SK-N-SH (cell line): Measurements from ENCODE around the gene RNF149. TPM values are rescaled to one million over a fixed set of nuclear protein-coding genes. Genes with fewer than 3 reads are reported as not detected.

ENCODE experiments used
- CTCF ChIA-PET: fragments of 300-600, 350-600 bp; formaldehyde crosslinking; extraction: SDS; loops from one replicate; lab custom pipeline; 2021; lab: Yijun Ruan, JAX
- POLR2A ChIA-PET: fragments of 350-600 bp; sonication (Branson Sonifier 250); formaldehyde crosslinking; extraction: SDS; loops from one replicate; lab custom pipeline; 2020; ENCODE audit warnings: antibody characterized with exemption, inconsistent platforms; lab: Yijun Ruan, JAX
- DNase-seq: peaks from one replicate; pipeline ENCODE4 v3.0.0; 2012
- H2AFZ ChIP-seq: fragments of 200-600 bp; sonication (generic); 2 replicates; pipeline ENCODE4 v1.8.1; 2016; ENCODE audit warnings: antibody characterized with exemption, mild to moderate bottlenecking, low read depth
- H3F3A ChIP-seq: fragments of 200-600 bp; sonication (generic); replicated peaks from 2 replicates; pipeline ENCODE3; 2016; ENCODE audit warnings: antibody characterized with exemption, mild to moderate bottlenecking; ENCODE audit not compliant: insufficient read depth
- H3K27ac ChIP-seq, 2 experiments: fragments of 200-500 bp in 1 of 2; fragments of 200-600 bp in 1 of 2; sonication (Bioruptor generic) in 1 of 2; sonication (generic), shearing (Covaris generic) in 1 of 2; 2 replicates each; pipeline versions ENCODE4 v1.5.1 to v1.6.1; 2014 to 2016; ENCODE audit warnings: low read depth in 2 of 2, inconsistent platforms in 1 of 2, low read length in 1 of 2, mild to moderate bottlenecking in 1 of 2, mixed read lengths in 1 of 2
- H3K27me3 ChIP-seq: fragments of 200-600 bp; sonication (generic), shearing (Covaris generic); 2 replicates; pipeline ENCODE4 v1.6.1; 2016; ENCODE audit warnings: mixed run types; ENCODE audit not compliant: insufficient read depth
- H3K36me3 ChIP-seq, 2 experiments: fragments of 200-500 bp in 1 of 2; fragments of 200-600 bp in 1 of 2; sonication (Bioruptor generic) in 1 of 2; sonication (generic) in 1 of 2; replicated peaks in 1 of 2; 2 replicates each; pipeline versions ENCODE3 to v1.5.1; 2014 to 2016; ENCODE audit warnings: low read length in 1 of 2, mild to moderate bottlenecking in 1 of 2; ENCODE audit not compliant: insufficient read depth in 2 of 2, control insufficient read depth in 1 of 2
- H3K4me1 ChIP-seq, 2 experiments: fragments of 200-500 bp in 1 of 2; fragments of 200-600 bp in 1 of 2; sonication (Bioruptor generic) in 1 of 2; sonication (generic), shearing (Covaris generic) in 1 of 2; 2 replicates each; pipeline versions ENCODE4 v1.5.1 to v1.6.1; 2014 to 2016; ENCODE audit warnings: low read depth in 1 of 2, low read length in 1 of 2, mixed run types in 1 of 2; ENCODE audit not compliant: insufficient read depth in 2 of 2, control insufficient read depth in 1 of 2
- H3K4me2 ChIP-seq: fragments of 200-600 bp; sonication (generic), shearing (Covaris generic); 2 replicates; pipeline ENCODE4 v1.6.1; 2017; ENCODE audit warnings: mixed run types
- H3K4me3 ChIP-seq, 2 experiments: fragments of 200-500 bp in 1 of 2; fragments of 200-600 bp in 1 of 2; sonication (Bioruptor generic) in 1 of 2; sonication (generic), shearing (Covaris generic) in 1 of 2; 2 replicates each; pipeline versions ENCODE4 v1.5.1 to v1.8.1; 2014 to 2016; ENCODE audit warnings: low read depth in 2 of 2, inconsistent platforms in 1 of 2, low read length in 1 of 2, mild to moderate bottlenecking in 1 of 2, mixed read lengths in 1 of 2, moderate library complexity in 1 of 2
- H3K79me2 ChIP-seq: fragments of 200-600 bp; sonication (generic); 2 replicates; pipeline ENCODE4 v1.8.1; 2017; ENCODE audit warnings: mild to moderate bottlenecking; ENCODE audit not compliant: insufficient read depth
- H3K9ac ChIP-seq: fragments of 200-600 bp; sonication (generic); 2 replicates; pipeline ENCODE4 v1.6.1; 2017; ENCODE audit warnings: mixed run types
- H3K9me2 ChIP-seq: fragments of 200-600 bp; sonication (generic); 2 replicates; pipeline ENCODE4 v1.6.1; 2017; ENCODE audit warnings: mixed run types
- H3K9me3 ChIP-seq: fragments of 200-600 bp; sonication (generic); 2 replicates; pipeline ENCODE4 v1.6.1; 2017; ENCODE audit warnings: mixed run types, mild to moderate bottlenecking, moderate library complexity
- H4K20me1 ChIP-seq: fragments of 200-600 bp; sonication (generic); 2 replicates; pipeline ENCODE4 v1.6.1; 2017; ENCODE audit warnings: mild to moderate bottlenecking, mixed run types; ENCODE audit not compliant: insufficient read depth
- CHD2 ChIP-seq: fragments of 150-350 bp; IDR thresholded peaks from 2 replicates; pipeline ENCODE4 v1.6.1; 2018; ENCODE audit warnings: low read length; ENCODE audit not compliant: partially characterized antibody
- FOSL2 ChIP-seq: IDR thresholded peaks from 2 replicates; pipeline ENCODE4 v1.4.0; 2012; ENCODE audit warnings: low read depth, mild to moderate bottlenecking, moderate library complexity, borderline replicate concordance
- FOXJ3 ChIP-seq: sonication (generic); formaldehyde crosslinking; IDR thresholded peaks from 2 replicates; pipeline ENCODE4 v1.5.1; 2020; ENCODE audit warnings: mild to moderate bottlenecking, missing genetic modification reagents
- FOXM1 ChIP-seq: IDR thresholded peaks from 2 replicates; pipeline ENCODE4 v1.4.0; 2012; ENCODE audit warnings: low read depth, mild to moderate bottlenecking
- GABPA ChIP-seq: IDR thresholded peaks from 2 replicates; pipeline ENCODE4 v1.4.0; 2012; ENCODE audit warnings: low read depth, mild to moderate bottlenecking
- GATA2 ChIP-seq: sonication (generic); formaldehyde crosslinking; IDR thresholded peaks from 2 replicates; pipeline ENCODE4 v1.5.0; 2020; ENCODE audit warnings: mild to moderate bottlenecking, missing genetic modification reagents
- MXI1 ChIP-seq: IDR thresholded peaks from 2 replicates; pipeline ENCODE4 v1.6.1; 2012; ENCODE audit warnings: mild to moderate bottlenecking, low read depth, low read length, improper control_type of control experiment
- RAD21 ChIP-seq: IDR thresholded peaks from 2 replicates; pipeline ENCODE4 v1.6.1; 2012; ENCODE audit warnings: mild to moderate bottlenecking, low read length
- RCOR1 ChIP-seq: fragments of 150-350 bp; IDR thresholded peaks from 2 replicates; pipeline ENCODE4 v1.6.1; 2017; ENCODE audit warnings: antibody characterized with exemption, low read length
- RFX5 ChIP-seq: IDR thresholded peaks from 2 replicates; pipeline ENCODE4 v1.6.1; 2012; ENCODE audit warnings: mild to moderate bottlenecking, improper control_type of control experiment, low read length
- SIN3A ChIP-seq: IDR thresholded peaks from 2 replicates; pipeline ENCODE4 v1.6.1; 2012; ENCODE audit warnings: low read depth, mild to moderate bottlenecking, low read length, moderate library complexity, borderline replicate concordance
- YY1 ChIP-seq: IDR thresholded peaks from 2 replicates; pipeline ENCODE4 v1.4.0; 2012; ENCODE audit warnings: low read depth, mild to moderate bottlenecking
- WGBS: methylation state at CpG from one replicate; pipeline ENCODE4 v1.1.6; 2017; ENCODE audit warnings: low lambda C conversion rate; 5-methylcytosine and 5-hydroxymethylcytosine counted together
- polyA plus RNA-seq, 3 experiments: library from polyadenylated mRNA; depleted of rRNA; stranded (reverse); fragments of >200 nt; gene quantifications; 2 replicates each; pipeline ENCODE4 v1.2.3, GENCODE V29; 2012
- TF ChIP-seq, protein P1 (sequence below): fragments of 150-350 bp; IDR thresholded peaks from 2 replicates; pipeline ENCODE4 v1.6.1; 2017; ENCODE audit warnings: antibody characterized with exemption, low read length, low read depth, borderline replicate concordance
- TF ChIP-seq, protein P2 (sequence below): fragments of 150-350 bp; IDR thresholded peaks from 2 replicates; pipeline ENCODE4 v1.6.1; 2016; ENCODE audit warnings: mild to moderate bottlenecking, low read depth, low read length
- TF ChIP-seq, protein P3 (sequence below): IDR thresholded peaks from 2 replicates; pipeline ENCODE4 v1.4.0; 2012; ENCODE audit warnings: low read depth

Gene RNF149
- polyA plus RNA-seq, 1 of the 3 experiments (the other 2 are of a cell fraction): 15.3 TPM

DNA sequence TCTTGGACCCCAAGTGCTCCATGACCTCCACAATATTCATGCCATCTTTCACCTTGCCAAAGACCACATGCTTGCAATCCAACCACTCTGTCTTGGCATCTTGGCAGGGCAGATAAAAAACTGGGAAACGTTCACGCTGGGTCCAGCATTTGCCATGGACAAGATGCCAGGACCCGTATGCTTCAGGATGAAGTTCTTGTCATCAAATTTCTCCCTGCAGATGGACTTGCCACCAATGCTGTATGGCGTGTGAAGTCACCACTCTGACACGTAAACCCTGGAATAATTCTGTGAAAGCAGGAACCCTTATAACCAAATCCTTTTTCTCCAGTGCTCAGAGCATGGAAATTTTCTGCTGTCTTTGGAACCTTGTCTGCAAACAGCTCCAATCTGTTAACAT is 34.4 kb downstream of the RNF149 start:
- H3K4me1 ChIP-seq: no peaks in the 10 kb centered on the region
- no peak overlapping the region for H3K27ac ChIP-seq
- 100% methylated on average over 5 of the region's 5 CpGs for WGBS
- H2AFZ ChIP-seq: no peak overlapping the region
- H3K9me3 ChIP-seq: no peaks in the 10 kb centered on the region
- 0 out of 2 replicates have a peak, but pooled peaks cover 8% of the 10 kb centered on the region for H3K79me2 ChIP-seq
- H3K27me3 ChIP-seq: no peaks in the 10 kb centered on the region
- no peaks in the 10 kb centered on the region for H3K9me2 ChIP-seq
- no peaks in the 10 kb centered on the region for H4K20me1 ChIP-seq
- peaks cover 19% of the 10 kb centered on the region for H3F3A ChIP-seq
- H3K4me2 ChIP-seq: no peak overlapping the region
- ChIA-PET CTCF (no interaction called here), POLR2A (no interaction called here)
- no peak for DNase-seq
- H3K36me3 ChIP-seq: peaks cover 65 to 71% of the 10 kb centered on the region in 2 experiments
- H3K4me3 ChIP-seq: no peak overlapping the region
- H3K9ac ChIP-seq: no peak overlapping the region
- TF ChIP-seq FOXM1 (no peak), MXI1 (no peak), FOXJ3 (CRISPR knock-in tag) (no peak), FOSL2 (no peak), CHD2 (no peak), GATA2 (CRISPR knock-in tag) (no peak)
- TF ChIP-seq, protein P1, sequence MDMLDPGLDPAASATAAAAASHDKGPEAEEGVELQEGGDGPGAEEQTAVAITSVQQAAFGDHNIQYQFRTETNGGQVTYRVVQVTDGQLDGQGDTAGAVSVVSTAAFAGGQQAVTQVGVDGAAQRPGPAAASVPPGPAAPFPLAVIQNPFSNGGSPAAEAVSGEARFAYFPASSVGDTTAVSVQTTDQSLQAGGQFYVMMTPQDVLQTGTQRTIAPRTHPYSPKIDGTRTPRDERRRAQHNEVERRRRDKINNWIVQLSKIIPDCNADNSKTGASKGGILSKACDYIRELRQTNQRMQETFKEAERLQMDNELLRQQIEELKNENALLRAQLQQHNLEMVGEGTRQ: no peak

DNA sequence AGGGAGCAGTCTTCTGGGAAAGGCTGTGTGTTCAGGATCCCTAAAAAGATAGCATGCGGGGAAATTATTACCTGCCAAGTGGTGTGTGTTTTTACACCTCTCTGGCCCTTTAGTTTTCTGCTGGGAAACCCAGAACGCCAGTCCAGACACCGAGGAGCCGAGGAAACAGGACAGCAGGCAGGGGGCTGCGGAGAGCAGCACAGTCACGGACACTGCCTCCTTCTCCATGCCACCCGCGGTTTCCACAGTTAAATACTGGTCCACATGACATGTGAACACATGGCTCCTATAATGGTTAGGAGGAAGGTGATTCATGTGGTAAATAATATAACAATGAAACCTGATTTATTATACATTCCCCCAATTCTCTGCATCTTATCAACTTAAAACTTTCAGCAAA is 35.4 kb downstream of the RNF149 start:
- DNase-seq: no peak
- H3K36me3 ChIP-seq: peaks cover 69 to 75% of the 10 kb centered on the region in 2 experiments
- no peak overlapping the region for H3K4me2 ChIP-seq
- no peak overlapping the region for H3K9ac ChIP-seq
- no peak overlapping the region for H3K4me3 ChIP-seq
- TF ChIP-seq, protein P2, sequence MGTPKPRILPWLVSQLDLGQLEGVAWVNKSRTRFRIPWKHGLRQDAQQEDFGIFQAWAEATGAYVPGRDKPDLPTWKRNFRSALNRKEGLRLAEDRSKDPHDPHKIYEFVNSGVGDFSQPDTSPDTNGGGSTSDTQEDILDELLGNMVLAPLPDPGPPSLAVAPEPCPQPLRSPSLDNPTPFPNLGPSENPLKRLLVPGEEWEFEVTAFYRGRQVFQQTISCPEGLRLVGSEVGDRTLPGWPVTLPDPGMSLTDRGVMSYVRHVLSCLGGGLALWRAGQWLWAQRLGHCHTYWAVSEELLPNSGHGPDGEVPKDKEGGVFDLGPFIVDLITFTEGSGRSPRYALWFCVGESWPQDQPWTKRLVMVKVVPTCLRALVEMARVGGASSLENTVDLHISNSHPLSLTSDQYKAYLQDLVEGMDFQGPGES: no peak
- no peak for TF ChIP-seq FOSL2
- no peak for TF ChIP-seq RFX5
- no peak for TF ChIP-seq RCOR1
- no peak for TF ChIP-seq GATA2 (CRISPR knock-in tag)
- no peak for TF ChIP-seq CHD2
- TF ChIP-seq SIN3A: no peak
- no peak for TF ChIP-seq YY1
- TF ChIP-seq GABPA: no peak
- TF ChIP-seq, protein P1: no peak
- TF ChIP-seq, protein P3, sequence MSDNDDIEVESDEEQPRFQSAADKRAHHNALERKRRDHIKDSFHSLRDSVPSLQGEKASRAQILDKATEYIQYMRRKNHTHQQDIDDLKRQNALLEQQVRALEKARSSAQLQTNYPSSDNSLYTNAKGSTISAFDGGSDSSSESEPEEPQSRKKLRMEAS: no peak
- TF ChIP-seq RAD21: no peak
- TF ChIP-seq, all 33 proteins: peak for 0
- Histone ChIP-seq H3K27ac (no peak overlapping the region), H3K9me2 (no peaks in the 10 kb centered on the region), H3K27me3 (no peaks in the 10 kb centered on the region), H3K79me2 (0 out of 2 replicates have a peak, but pooled peaks cover 5% of the 10 kb centered on the region), H4K20me1 (no peaks in the 10 kb centered on the region), H3F3A (peaks cover 19% of the 10 kb centered on the region), H3K4me1 (no peaks in the 10 kb centered on the region), H3K9me3 (no peaks in the 10 kb centered on the region), H2AFZ (no peak overlapping the region)
- 94% methylated on average over 8 of the region's 8 CpGs for WGBS
- ChIA-PET CTCF (no interaction called here), POLR2A (no interaction called here)
